DOHH2 (cell line): Measurements from ENCODE around the gene CITED4.

Experiments
- H3F3A ChIP-seq: fragments of 200-600 bp; sonication (generic), shearing (Covaris generic); 2 replicates; pipeline ENCODE4 v1.6.0; 2016; ENCODE audit warnings: antibody characterized with exemption, mild to moderate bottlenecking; ENCODE audit not compliant: control insufficient read depth, insufficient read depth
- H3K27ac ChIP-seq: fragments of 200-600 bp; sonication (generic); 2 replicates; pipeline ENCODE4 v1.5.1; 2014; ENCODE audit warnings: low read depth, mild to moderate bottlenecking, low read length, moderate library complexity
- H3K27me3 ChIP-seq: fragments of 200-600 bp; sonication (generic); 2 replicates; pipeline ENCODE4 v1.6.1; 2014; ENCODE audit warnings: mild to moderate bottlenecking, low read length, mixed read lengths; ENCODE audit not compliant: control insufficient read depth
- H3K36me3 ChIP-seq: fragments of 200-600 bp; sonication (generic); 2 replicates; pipeline ENCODE4 v1.6.1; 2014; ENCODE audit warnings: mild to moderate bottlenecking, low read length, moderate library complexity, mixed read lengths; ENCODE audit not compliant: control insufficient read depth
- H3K4me1 ChIP-seq: fragments of 200-600 bp; sonication (generic); 2 replicates; pipeline ENCODE4 v1.6.1; 2014; ENCODE audit warnings: mild to moderate bottlenecking, low read length, mixed read lengths; ENCODE audit not compliant: control insufficient read depth
- H3K4me2 ChIP-seq: fragments of 200-600 bp; sonication (generic); 2 replicates; pipeline ENCODE4 v1.6.0; 2014; ENCODE audit warnings: mild to moderate bottlenecking, low read length, moderate library complexity
- H3K4me3 ChIP-seq: fragments of 200-600 bp; sonication (generic); 2 replicates; pipeline ENCODE4 v1.5.1; 2014; ENCODE audit warnings: mild to moderate bottlenecking, low read length, mixed read lengths
- H3K79me2 ChIP-seq: fragments of 200-600 bp; sonication (generic); 2 replicates; pipeline ENCODE4 v1.6.1; 2014; ENCODE audit warnings: mild to moderate bottlenecking, low read length, mixed read lengths; ENCODE audit not compliant: control insufficient read depth
- H3K9me2 ChIP-seq: fragments of 200-600 bp; sonication (generic); replicated peaks from 2 replicates; pipeline ENCODE4 v1.6.1; 2014; ENCODE audit warnings: mild to moderate bottlenecking, low read length, mixed read lengths; ENCODE audit not compliant: control insufficient read depth
- H3K9me3 ChIP-seq: fragments of 200-600 bp; sonication (generic); 2 replicates; pipeline ENCODE4 v1.6.1; 2014; ENCODE audit warnings: antibody characterized with exemption, low read length, mixed read lengths; ENCODE audit not compliant: control insufficient read depth, insufficient read depth
- H4K20me1 ChIP-seq: fragments of 200-600 bp; sonication (generic); 2 replicates; pipeline ENCODE4 v1.6.0; 2014; ENCODE audit warnings: low read depth, mild to moderate bottlenecking, antibody characterized with exemption, low read length, moderate library complexity; ENCODE audit not compliant: control insufficient read depth, insufficient read depth
- CTCF ChIP-seq: fragments of 200-600 bp; sonication (generic); IDR thresholded peaks from one replicate; pipeline ENCODE4 v1.5.1; 2014; ENCODE audit warnings: antibody characterized with exemption, mild to moderate bottlenecking, low read depth, low read length; ENCODE audit not compliant: poor library complexity, severe bottlenecking
- EZH2phosphoT487 ChIP-seq: fragments of 200-600 bp; sonication (generic); IDR thresholded peaks from 2 replicates; pipeline ENCODE4 v1.6.1; 2017; ENCODE audit warnings: borderline replicate concordance, mild to moderate bottlenecking, antibody characterized with exemption, low read length, moderate library complexity, mixed read lengths

CITED4 gene

GRCh38 chr1:40820251-40820797 is 41.8 kb downstream of the CITED4 start:
- Histone ChIP-seq H3K4me3 (no peak overlapping the region), H3K4me1 (peaks cover 11% of the 10 kb centered on the region; the same call in 1 of the 2 replicates), H3K4me2 (no peak overlapping the region), H3K79me2 (no peaks in the 10 kb centered on the region), H3K27me3 (peaks cover 22% of the 10 kb centered on the region), H3K36me3 (no peaks in the 10 kb centered on the region), H3K9me2 (no peaks in the 10 kb centered on the region), H4K20me1 (no peaks in the 10 kb centered on the region), H3K27ac (no peak overlapping the region), H3F3A (no peaks in the 10 kb centered on the region), H3K9me3 (no peaks in the 10 kb centered on the region)
- peak; percentile 25 for TF ChIP-seq CTCF
- TF ChIP-seq EZH2phosphoT487, result no peak

- H3K4me2 ChIP-seq, result peak overlapping the region; percentile 50; the same call in 1 of the 2 replicates
Measured at GRCh38 chr1:40819101-40819500, 43.1 kb downstream of the CITED4 start.

GRCh38 chr1:40818264-40818961 is 43.8 kb downstream of the CITED4 start:
- Histone ChIP-seq H4K20me1 (no peaks in the 10 kb centered on the region), H3K27ac (no peak overlapping the region), H3K9me3 (no peaks in the 10 kb centered on the region), H3K4me1 (0 out of 2 replicates have a peak, but pooled peaks cover 7% of the 10 kb centered on the region), H3K9me2 (no peaks in the 10 kb centered on the region), H3K27me3 (peaks cover 22% of the 10 kb centered on the region), H3K79me2 (no peaks in the 10 kb centered on the region), H3F3A (no peaks in the 10 kb centered on the region), H3K36me3 (no peaks in the 10 kb centered on the region), H3K4me2 (peak overlapping the region; percentile 50), H3K4me3 (peak overlapping the region; percentile 42)
- TF ChIP-seq CTCF (no peak), EZH2phosphoT487 (no peak)

More at GRCh38 chr1:40819101-40819500, 43.1 kb downstream of the CITED4 start:
- H3K27me3 ChIP-seq, result peaks cover 22% of the 10 kb centered on the region
- H4K20me1 ChIP-seq, result no peaks in the 10 kb centered on the region
- H3K79me2 ChIP-seq, result no peaks in the 10 kb centered on the region
- TF ChIP-seq CTCF (no peak), EZH2phosphoT487 (no peak)
- H3K4me1 ChIP-seq, result 0 out of 2 replicates have a peak, but pooled peaks cover 7% of the 10 kb centered on the region
- H3K9me2 ChIP-seq, result no peaks in the 10 kb centered on the region
- no peak overlapping the region for H3K27ac ChIP-seq
- H3K9me3 ChIP-seq, result no peaks in the 10 kb centered on the region
- H3K36me3 ChIP-seq, result no peaks in the 10 kb centered on the region
- no peak overlapping the region for H3K4me3 ChIP-seq
- H3F3A ChIP-seq, result no peaks in the 10 kb centered on the region
